Prostate gland (tissue), 2 donors: ENCODE results near the gene KRTAP4-2. TPM values are rescaled to one million over a fixed set of nuclear protein-coding genes. Genes with fewer than 3 reads are reported as not detected.
"Not testable (repeated sequence)": the region's sequence is repeated elsewhere in the genome, so short reads cannot be mapped to it uniquely, and the experiment has no call there.

Experiments
- DNase-seq: peaks from one replicate; pipeline ENCODE4 v3.0.0-alpha.2; 2019; ENCODE audit warnings: low spot score
- H3K27ac ChIP-seq, 2 donors: fragments of 200-600 bp; sonication (generic); 2 replicates each; pipeline ENCODE4 v1.5.1; 2017 to 2019
- H3K27me3 ChIP-seq: fragments of 200-600 bp; sonication (generic); replicated peaks from 2 replicates; pipeline ENCODE4 v1.5.1; 2019; ENCODE audit not compliant: insufficient read depth
- H3K36me3 ChIP-seq, 2 donors: fragments of 200-600 bp; sonication (generic); 1 replicate in 1 of 2; 2 replicates in 1 of 2; pipeline versions ENCODE4 v1.5.1 to v1.8.1; 2017 to 2019
- H3K4me1 ChIP-seq: fragments of 200-600 bp; sonication (generic); replicated peaks from 2 replicates; pipeline ENCODE4 v1.5.1; 2019
- H3K4me3 ChIP-seq, 2 donors: fragments of 200-600 bp; sonication (generic); 2 replicates each; pipeline ENCODE4 v1.5.1; 2017 to 2019
- H3K9me3 ChIP-seq: fragments of 200-600 bp; sonication (generic); 2 replicates; pipeline ENCODE4 v1.5.1; 2017
- POLR2A ChIP-seq: fragments of 450-650 bp; IDR thresholded peaks from one replicate; pipeline ENCODE4 v1.6.1; 2016; ENCODE audit warnings: antibody characterized with exemption, mild to moderate bottlenecking
- POLR2AphosphoS5 ChIP-seq: sonication (generic); formaldehyde crosslinking; IDR thresholded peaks from one replicate; pipeline ENCODE4 v1.6.1; 2017; ENCODE audit warnings: antibody characterized with exemption
- WGBS: methylation state at CpG from one replicate; pipeline ENCODE4 v1.1.5; 2018; 5-methylcytosine and 5-hydroxymethylcytosine counted together
- intact Hi-C: fragments of 100-400 bp; cut with DNase I; formaldehyde crosslinking; loops from one replicate; pipeline ENCODE4 v1.14.2; 2022
- total RNA-seq, 2 donors: library from RNA; depleted of rRNA; stranded (reverse); fragments of >200 nt; gene quantifications; one replicate each; pipeline ENCODE4 v1.1.0, GENCODE V29; 2016
- TF ChIP-seq, protein P1 (sequence below), 4 experiments: fragments of 200-600 bp in 2 of 4; fragments of 450-650 bp in 2 of 4; sonication (generic) in 2 of 4; IDR thresholded peaks; 1 replicate in 3 of 4; 2 replicates in 1 of 4; pipeline ENCODE4 v1.5.1; 2016 to 2019; ENCODE audit warnings: antibody characterized with exemption in 4 of 4, mild to moderate bottlenecking in 2 of 4, moderate library complexity in 2 of 4

KRTAP4-2 gene
- total RNA-seq, 2 donors from 2014 or later, result not detected

- intact Hi-C loops, result no loop called here
- Histone ChIP-seq H3K36me3 (no peaks in the 10 kb centered on the region), H3K4me3 (no peak overlapping the region), H3K27ac (no peak overlapping the region), H3K9me3 (no peaks in the 10 kb centered on the region), H3K27me3 (no peaks in the 10 kb centered on the region), H3K4me1 (no peaks in the 10 kb centered on the region)
- TF ChIP-seq POLR2AphosphoS5 (no peak), POLR2A (no peak)
- TF ChIP-seq, protein P1, sequence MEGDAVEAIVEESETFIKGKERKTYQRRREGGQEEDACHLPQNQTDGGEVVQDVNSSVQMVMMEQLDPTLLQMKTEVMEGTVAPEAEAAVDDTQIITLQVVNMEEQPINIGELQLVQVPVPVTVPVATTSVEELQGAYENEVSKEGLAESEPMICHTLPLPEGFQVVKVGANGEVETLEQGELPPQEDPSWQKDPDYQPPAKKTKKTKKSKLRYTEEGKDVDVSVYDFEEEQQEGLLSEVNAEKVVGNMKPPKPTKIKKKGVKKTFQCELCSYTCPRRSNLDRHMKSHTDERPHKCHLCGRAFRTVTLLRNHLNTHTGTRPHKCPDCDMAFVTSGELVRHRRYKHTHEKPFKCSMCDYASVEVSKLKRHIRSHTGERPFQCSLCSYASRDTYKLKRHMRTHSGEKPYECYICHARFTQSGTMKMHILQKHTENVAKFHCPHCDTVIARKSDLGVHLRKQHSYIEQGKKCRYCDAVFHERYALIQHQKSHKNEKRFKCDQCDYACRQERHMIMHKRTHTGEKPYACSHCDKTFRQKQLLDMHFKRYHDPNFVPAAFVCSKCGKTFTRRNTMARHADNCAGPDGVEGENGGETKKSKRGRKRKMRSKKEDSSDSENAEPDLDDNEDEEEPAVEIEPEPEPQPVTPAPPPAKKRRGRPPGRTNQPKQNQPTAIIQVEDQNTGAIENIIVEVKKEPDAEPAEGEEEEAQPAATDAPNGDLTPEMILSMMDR (IDR thresholded peaks at IDR 0.05), result no peak
- WGBS, result 92% methylated on average over 3 of the region's 3 CpGs
- no peak for DNase-seq
These were observed 12.3 kb upstream of the KRTAP4-2 start for GRCh38 chr17:41190328-41190727.

- intact Hi-C loops, DNase-seq, H3K4me3 ChIP-seq, H3K9me3 ChIP-seq, H3K36me3 ChIP-seq, H3K27me3 ChIP-seq, H3K4me1 ChIP-seq, H3K27ac ChIP-seq: not testable (repeated sequence)
- 62% methylated on average over 1 of the region's 1 CpG for WGBS
These were observed 11.9 kb upstream of the KRTAP4-2 start, which contains the start of gene KRTAP9-1 for GRCh38 chr17:41189837-41190318. TSS of gene KRTAP9-1 (plus strand) at chr17:41189887. CDS start at chr17:41189887, 0 bp downstream.

DNA sequence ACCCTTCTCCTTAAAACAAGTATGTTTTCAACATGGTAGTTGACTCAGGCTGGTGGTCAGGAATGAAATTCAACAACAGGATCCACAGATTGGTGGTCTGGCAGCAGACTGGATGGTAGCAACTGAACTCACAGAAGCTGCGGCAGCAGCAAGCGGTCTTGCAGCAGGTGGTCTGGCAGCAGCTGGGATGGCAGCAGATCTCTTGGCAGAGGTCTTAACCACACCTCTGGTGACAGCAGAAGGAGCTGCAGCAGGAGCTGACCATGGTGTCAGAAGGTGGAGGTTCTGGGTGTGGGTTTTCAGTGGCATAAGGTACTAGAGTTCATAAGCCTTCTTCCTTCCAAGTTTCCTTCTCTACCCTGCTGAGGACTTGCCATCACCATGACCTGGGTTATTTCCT is 8.9 kb upstream of the KRTAP4-2 start:
- WGBS, result 80% methylated on average over 2 of the region's 2 CpGs
- TF ChIP-seq, protein P1 (IDR thresholded peaks at IDR 0.05), result no peak
- TF ChIP-seq POLR2AphosphoS5 (no peak), POLR2A (no peak)
- DNase-seq, result no peak

DNA sequence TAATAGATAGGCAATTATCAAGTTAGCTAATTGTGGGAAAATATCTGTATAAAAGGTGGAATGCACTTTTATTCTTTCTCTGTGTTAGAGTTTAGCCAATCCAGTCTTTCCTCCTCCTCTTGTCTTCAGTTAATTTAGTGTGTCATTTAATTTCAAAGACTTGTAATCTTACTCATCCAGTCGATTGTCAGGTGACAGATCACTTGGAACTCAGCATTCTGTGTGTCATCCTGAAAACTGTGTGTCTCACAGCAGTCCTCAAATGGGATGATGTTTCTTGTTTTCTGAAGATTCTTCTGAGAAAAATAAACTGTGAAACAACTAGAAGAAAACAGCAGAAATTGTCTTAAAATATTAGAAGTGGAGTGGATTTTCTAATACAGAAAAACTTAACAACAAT is 7.0 kb upstream of the KRTAP4-2 start:
- DNase-seq, result no peak

More for the DNA sequence above, 8.9 kb upstream of the KRTAP4-2 start:
- Histone ChIP-seq H3K27ac (no peak overlapping the region), H3K9me3 (no peaks in the 10 kb centered on the region), H3K27me3 (no peaks in the 10 kb centered on the region), H3K4me3 (no peak overlapping the region), H3K4me1 (no peaks in the 10 kb centered on the region), H3K36me3 (no peaks in the 10 kb centered on the region)
- intact Hi-C loops, result no loop called here

GRCh38 chr17:41184480-41184961 is 6.5 kb upstream of the KRTAP4-2 start, which contains the start of gene KRTAP4-1:
TSS of gene KRTAP4-1 (minus strand) at chr17:41184911. CDS start at chr17:41184854, 57 bp downstream.
- intact Hi-C loops, result no loop called here
- TF ChIP-seq POLR2AphosphoS5 (no peak), POLR2A (no peak)
- TF ChIP-seq, protein P1 (IDR thresholded peaks at IDR 0.05), result no peak
- no peak within 1 kb of the TSS for H3K4me3 ChIP-seq
- no peaks in the 10 kb centered on the region for H3K9me3 ChIP-seq
- no peaks in the 10 kb centered on the region for H3K4me1 ChIP-seq
- H3K27me3 ChIP-seq, result no peaks in the 10 kb centered on the region
- no peak within 1 kb of the TSS for H3K27ac ChIP-seq
- WGBS, result 77% methylated on average over 9 of the region's 9 CpGs
- DNase-seq, result no peak
- H3K36me3 ChIP-seq, result no peaks in the 10 kb centered on the region

More for the DNA sequence above, 7.0 kb upstream of the KRTAP4-2 start:
- Histone ChIP-seq H3K4me1 (no peaks in the 10 kb centered on the region), H3K9me3 (no peaks in the 10 kb centered on the region), H3K4me3 (no peak overlapping the region), H3K27ac (no peak overlapping the region), H3K27me3 (no peaks in the 10 kb centered on the region), H3K36me3 (no peaks in the 10 kb centered on the region)
- no peak for TF ChIP-seq POLR2AphosphoS5
- no peak for TF ChIP-seq POLR2A
- TF ChIP-seq, protein P1 (IDR thresholded peaks at IDR 0.05), result no peak
- intact Hi-C loops, result no loop called here
- 57% methylated on average over 1 of the region's 1 CpG for WGBS
